Body of pancreas (tissue), 4 donors: ENCODE data around the gene NOD2.

ENCODE experiments used
- CTCF ChIP-seq, 7 experiments: fragments of 450-650 bp in 4 of 7; fragments of 200-600 bp in 3 of 7; sonication (generic) in 3 of 7; IDR thresholded peaks; one replicate each; pipeline ENCODE4 v1.5.1; 2016 to 2019; ENCODE audit warnings: antibody characterized with exemption in 7 of 7
- POLR2A ChIP-seq, 3 donors: fragments of 450-650 bp; IDR thresholded peaks; one replicate each; pipeline ENCODE4 v1.6.1; 2016; ENCODE audit warnings: antibody characterized with exemption in 3 of 3, mild to moderate bottlenecking in 2 of 3

GRCh38 chr16:50763211-50763610 lies 69.8 kb downstream of the NOD2 start:
- no peak for TF ChIP-seq POLR2A (IDR thresholded peaks at IDR 0.05)
- no peak for TF ChIP-seq CTCF (IDR thresholded peaks at IDR 0.05)
